Measurements from ENCODE around the gene TAGLN3. TPM values are rescaled to one million over a fixed set of nuclear protein-coding genes. Genes with fewer than 3 reads are reported as not detected.

Gene TAGLN3
- total and polyA plus RNA-seq, 2 donors (not counting 1 experiment from before 2014, with no cell fraction given), result 0.10 to 0.33 TPM

DNA sequence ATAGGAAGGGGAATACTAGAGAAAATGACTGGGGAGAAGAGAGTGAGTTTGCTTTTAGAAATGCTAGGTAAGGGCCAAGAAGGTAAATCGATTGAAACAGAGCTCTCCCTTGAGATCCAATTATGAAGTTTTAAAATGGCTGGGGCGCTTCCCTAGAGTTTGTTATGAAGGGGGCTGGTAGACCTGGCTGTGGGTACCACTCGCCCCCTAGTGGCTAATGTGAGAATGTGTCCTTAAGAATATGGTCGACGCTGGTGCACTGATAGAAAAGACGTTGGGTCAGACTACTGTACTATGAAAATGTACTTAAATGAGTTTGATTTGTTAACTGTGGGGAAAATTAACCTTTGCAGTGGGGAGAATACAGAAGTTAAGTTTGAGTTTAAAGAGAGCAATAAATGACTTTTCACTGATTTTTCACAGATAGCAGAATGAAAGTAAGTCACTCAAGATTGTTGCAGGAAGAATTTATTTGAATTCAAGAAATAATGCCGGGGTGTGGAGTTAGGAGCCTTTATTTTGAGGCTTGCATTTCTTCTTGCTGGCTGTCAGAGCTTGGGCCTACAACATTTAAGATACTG, 45.0 kb downstream of the TAGLN3 start:
- no peaks in the 10 kb centered on the region for H3K36me3 ChIP-seq (ENCODE audit: control insufficient read depth, insufficient read depth, low read length)
- H2AFZ ChIP-seq (ENCODE audit: low read length), result peak overlapping the region; percentile 44
- no peaks in the 10 kb centered on the region for H4K20me1 ChIP-seq (ENCODE audit: control insufficient read depth, extremely low read depth, insufficient read depth, low read length)
- peak; percentile 73 to 80 for DNase-seq (ENCODE audit: low read depth in 2 of 2)
- no peak for TF ChIP-seq EZH2 (IDR thresholded peaks at IDR 0.05; ENCODE audit: low read length, missing control alignments)
- TF ChIP-seq, protein P1, sequence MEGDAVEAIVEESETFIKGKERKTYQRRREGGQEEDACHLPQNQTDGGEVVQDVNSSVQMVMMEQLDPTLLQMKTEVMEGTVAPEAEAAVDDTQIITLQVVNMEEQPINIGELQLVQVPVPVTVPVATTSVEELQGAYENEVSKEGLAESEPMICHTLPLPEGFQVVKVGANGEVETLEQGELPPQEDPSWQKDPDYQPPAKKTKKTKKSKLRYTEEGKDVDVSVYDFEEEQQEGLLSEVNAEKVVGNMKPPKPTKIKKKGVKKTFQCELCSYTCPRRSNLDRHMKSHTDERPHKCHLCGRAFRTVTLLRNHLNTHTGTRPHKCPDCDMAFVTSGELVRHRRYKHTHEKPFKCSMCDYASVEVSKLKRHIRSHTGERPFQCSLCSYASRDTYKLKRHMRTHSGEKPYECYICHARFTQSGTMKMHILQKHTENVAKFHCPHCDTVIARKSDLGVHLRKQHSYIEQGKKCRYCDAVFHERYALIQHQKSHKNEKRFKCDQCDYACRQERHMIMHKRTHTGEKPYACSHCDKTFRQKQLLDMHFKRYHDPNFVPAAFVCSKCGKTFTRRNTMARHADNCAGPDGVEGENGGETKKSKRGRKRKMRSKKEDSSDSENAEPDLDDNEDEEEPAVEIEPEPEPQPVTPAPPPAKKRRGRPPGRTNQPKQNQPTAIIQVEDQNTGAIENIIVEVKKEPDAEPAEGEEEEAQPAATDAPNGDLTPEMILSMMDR (conservative IDR thresholded peaks at IDR 0.05 in 1 of 2, IDR thresholded peaks at IDR 0.05 in 1 of 2; ENCODE audit: low read depth in 1 of 2, low read length in 2 of 2), result peak; percentile 89 to 95
- H3K4me2 ChIP-seq (ENCODE audit: extremely low read depth, insufficient read depth, low read length), result peak overlapping the region; percentile 46
- H3K9me3 ChIP-seq (ENCODE audit: control insufficient read depth, insufficient read depth, low read depth, low read length), result no peaks in the 10 kb centered on the region
- H3K4me1 ChIP-seq (ENCODE audit: control insufficient read depth, extremely low read depth, insufficient read depth, low read length), result no peaks in the 10 kb centered on the region
- H3K27me3 ChIP-seq (ENCODE audit: control insufficient read depth, insufficient read depth, low read length), result no peaks in the 10 kb centered on the region
- H3K27ac ChIP-seq (ENCODE audit: insufficient read depth, low read length), result no peak overlapping the region
- H3K79me2 ChIP-seq (ENCODE audit: control insufficient read depth, insufficient read depth, low read length), result no peaks in the 10 kb centered on the region
- H3K9ac ChIP-seq (ENCODE audit: insufficient read depth, low read length), result no peak overlapping the region
- peak overlapping the region in 1 of 4 experiments; percentile 22 for H3K4me3 ChIP-seq (replicated peaks in 1 of 4; ENCODE audit: control extremely low read depth in 1 of 4, insufficient read depth in 1 of 4, low read depth in 3 of 4, low read length in 4 of 4)

DNA sequence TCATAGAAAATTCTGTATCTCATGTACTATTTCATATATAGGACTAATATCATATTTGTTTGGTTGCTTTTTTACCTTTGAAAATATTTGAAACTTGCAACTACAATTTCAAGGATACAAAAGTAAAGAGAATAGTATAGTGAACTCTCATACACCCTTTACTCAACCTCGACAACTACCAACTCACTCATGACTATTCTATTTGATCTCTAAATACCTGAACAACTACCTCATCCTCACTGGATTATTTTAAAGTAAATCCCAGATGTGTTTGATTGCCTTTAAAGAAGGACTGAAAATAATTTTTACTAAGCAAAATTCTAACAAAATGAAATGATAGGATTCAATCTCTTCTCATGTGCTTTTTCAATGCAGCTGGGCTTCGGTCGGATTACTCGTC, 47.9 kb downstream of the TAGLN3 start:
- Histone ChIP-seq H3K79me2 (ENCODE audit: control insufficient read depth, insufficient read depth, low read length) (no peaks in the 10 kb centered on the region), H3K9me3 (ENCODE audit: control insufficient read depth, insufficient read depth, low read depth, low read length) (no peaks in the 10 kb centered on the region), H3K9ac (ENCODE audit: insufficient read depth, low read length) (no peak overlapping the region), H3K27ac (ENCODE audit: insufficient read depth, low read length) (no peak overlapping the region), H3K4me3 (replicated peaks in 1 of 4; ENCODE audit: control extremely low read depth in 1 of 4, insufficient read depth in 1 of 4, low read depth in 3 of 4, low read length in 4 of 4) (no peak overlapping the region), H3K27me3 (ENCODE audit: control insufficient read depth, insufficient read depth, low read length) (no peaks in the 10 kb centered on the region), H3K36me3 (ENCODE audit: control insufficient read depth, insufficient read depth, low read length) (no peaks in the 10 kb centered on the region), H3K4me1 (ENCODE audit: control insufficient read depth, extremely low read depth, insufficient read depth, low read length) (no peaks in the 10 kb centered on the region), H2AFZ (ENCODE audit: low read length) (no peak overlapping the region), H3K4me2 (ENCODE audit: extremely low read depth, insufficient read depth, low read length) (no peak overlapping the region), H4K20me1 (ENCODE audit: control insufficient read depth, extremely low read depth, insufficient read depth, low read length) (no peaks in the 10 kb centered on the region)
- no peak for TF ChIP-seq EZH2 (IDR thresholded peaks at IDR 0.05; ENCODE audit: low read length, missing control alignments)
- DNase-seq (ENCODE audit: low read depth in 2 of 2), result peak in 1 of 2 donors; percentile 55

DNA sequence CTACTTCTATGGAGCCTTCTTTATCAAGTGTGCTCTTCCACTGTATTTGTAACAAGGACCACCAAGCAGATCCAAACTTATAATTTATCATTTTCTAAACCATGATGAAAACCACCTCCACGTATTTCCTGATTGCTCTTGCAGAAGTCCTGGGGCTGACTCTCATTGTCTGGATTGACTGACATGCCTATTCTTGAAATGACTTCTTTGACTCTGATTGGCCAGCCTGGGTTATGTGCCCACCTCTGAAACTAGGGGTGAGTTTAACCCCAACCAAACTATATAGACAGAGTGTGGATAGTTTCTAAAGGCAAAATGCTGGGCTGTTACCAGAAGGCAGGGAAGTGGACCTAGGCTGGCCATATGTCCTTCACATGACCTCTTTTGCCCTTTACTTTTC, 48.5 kb downstream of the TAGLN3 start:
- no peak overlapping the region for H3K9ac ChIP-seq (ENCODE audit: insufficient read depth, low read length)
- H2AFZ ChIP-seq (ENCODE audit: low read length), result no peak overlapping the region
- H3K4me2 ChIP-seq (ENCODE audit: extremely low read depth, insufficient read depth, low read length), result no peak overlapping the region
- H3K27ac ChIP-seq (ENCODE audit: insufficient read depth, low read length), result no peak overlapping the region
- no peaks in the 10 kb centered on the region for H3K79me2 ChIP-seq (ENCODE audit: control insufficient read depth, insufficient read depth, low read length)
- no peaks in the 10 kb centered on the region for H4K20me1 ChIP-seq (ENCODE audit: control insufficient read depth, extremely low read depth, insufficient read depth, low read length)
- no peaks in the 10 kb centered on the region for H3K36me3 ChIP-seq (ENCODE audit: control insufficient read depth, insufficient read depth, low read length)
- H3K4me3 ChIP-seq (replicated peaks in 1 of 4; ENCODE audit: control extremely low read depth in 1 of 4, insufficient read depth in 1 of 4, low read depth in 3 of 4, low read length in 4 of 4), result no peak overlapping the region
- H3K9me3 ChIP-seq (ENCODE audit: control insufficient read depth, insufficient read depth, low read depth, low read length), result no peaks in the 10 kb centered on the region
- H3K27me3 ChIP-seq (ENCODE audit: control insufficient read depth, insufficient read depth, low read length), result no peaks in the 10 kb centered on the region
- TF ChIP-seq, protein P1 (conservative IDR thresholded peaks at IDR 0.05 in 1 of 2, IDR thresholded peaks at IDR 0.05 in 1 of 2; ENCODE audit: low read depth in 1 of 2, low read length in 2 of 2), result no peak
- no peak for TF ChIP-seq EZH2 (IDR thresholded peaks at IDR 0.05; ENCODE audit: low read length, missing control alignments)
- H3K4me1 ChIP-seq (ENCODE audit: control insufficient read depth, extremely low read depth, insufficient read depth, low read length), result no peaks in the 10 kb centered on the region
- DNase-seq (ENCODE audit: low read depth in 2 of 2), result no peak
